Lung (tissue), 12 donors: ENCODE data around the gene ANGEL1. TPM values are rescaled to one million over a fixed set of nuclear protein-coding genes. Genes with fewer than 3 reads are reported as not detected.

Source experiments
- ATAC-seq: fragments of 200-7000 bp; cut with Tn5 transposase; one replicate; pipeline ENCODE4 v1.9.1; 2020; ENCODE audit warnings: moderate number of reproducible peaks; ENCODE audit not compliant: insufficient read depth, low FRiP score
- DNase-seq, 3 donors: peaks; one replicate each; pipeline ENCODE4 v3.0.0-alpha.2; 2013 to 2017
- H3K27ac ChIP-seq, 2 donors: one replicate each; pipeline ENCODE4 v1.5.1; 2013; ENCODE audit warnings: mild to moderate bottlenecking in 2 of 2, moderate library complexity in 2 of 2, control low read depth in 1 of 2, inconsistent platforms in 1 of 2, low read depth in 1 of 2, low read length in 1 of 2
- H3K27me3 ChIP-seq, 3 donors: one replicate each; pipeline ENCODE4 v1.5.1; 2013; ENCODE audit warnings: low read length in 2 of 3; ENCODE audit not compliant: control insufficient read depth in 3 of 3, insufficient read depth in 3 of 3
- H3K36me3 ChIP-seq, 4 donors: one replicate each; pipeline ENCODE4 v1.5.1; 2013; ENCODE audit warnings: low read length in 4 of 4, mild to moderate bottlenecking in 1 of 4, moderate library complexity in 1 of 4; ENCODE audit not compliant: control insufficient read depth in 4 of 4, insufficient read depth in 4 of 4
- H3K4me1 ChIP-seq, 5 donors: one replicate each; pipeline ENCODE4 v1.5.1; 2013; ENCODE audit warnings: low read length in 5 of 5, mild to moderate bottlenecking in 2 of 5, moderate library complexity in 1 of 5; ENCODE audit not compliant: control insufficient read depth in 5 of 5, insufficient read depth in 5 of 5
- H3K4me3 ChIP-seq: one replicate; pipeline ENCODE4 v1.5.1; 2013; ENCODE audit warnings: mild to moderate bottlenecking, control low read depth, moderate library complexity
- H3K9ac ChIP-seq, 2 donors: one replicate each; pipeline ENCODE4 v1.5.1; 2013; ENCODE audit warnings: low read length in 2 of 2, control low read depth in 1 of 2; ENCODE audit not compliant: insufficient read depth in 1 of 2
- H3K9me3 ChIP-seq, 4 donors: one replicate each; pipeline ENCODE4 v1.5.1; 2013; ENCODE audit warnings: low read length in 3 of 4, mild to moderate bottlenecking in 1 of 4, moderate library complexity in 1 of 4; ENCODE audit not compliant: control insufficient read depth in 4 of 4, insufficient read depth in 3 of 4
- WGBS, 2 donors: extraction: QIAGEN DNeasy Blood & Tissue Kit; methylation state at CpG; one replicate each; pipeline ENCODE4 v1.1.7; 2013; 5-methylcytosine and 5-hydroxymethylcytosine counted together
- polyA plus RNA-seq, 2 donors: library from polyadenylated mRNA; stranded (reverse); fragments of 200-250 nt; gene quantifications; one replicate each; pipeline ENCODE4 v1.2.1, GENCODE V29; 2013
- total RNA-seq, 2 donors: library from RNA; depleted of rRNA in 1 of 2; stranded (reverse); fragments of >200 nt in 1 of 2; gene quantifications; one replicate each; pipeline ENCODE4 v1.2.1, GENCODE V29; 2014 to 2021
- TF ChIP-seq, protein P1 (sequence below): IDR thresholded peaks from 2 replicates; pipeline ENCODE4 v1.5.1; 2012; ENCODE audit warnings: mild to moderate bottlenecking; ENCODE audit errors: control extremely low read depth, extremely low read depth
- donor health status: control.
- donor health status: control.
- donor health status: Bipolar disorder and iron deficiency.
- donor health status: healthy.
- donor health status: DM: yes; HTN: yes; CAD: no.

Gene ANGEL1
- total and polyA plus RNA-seq, 4 donors: 10.4 to 20.4 (median 15.0) TPM

GRCh38 chr14:76806446-76806845 is 6.2 kb downstream of the ANGEL1 start:
- TF ChIP-seq, protein P1, sequence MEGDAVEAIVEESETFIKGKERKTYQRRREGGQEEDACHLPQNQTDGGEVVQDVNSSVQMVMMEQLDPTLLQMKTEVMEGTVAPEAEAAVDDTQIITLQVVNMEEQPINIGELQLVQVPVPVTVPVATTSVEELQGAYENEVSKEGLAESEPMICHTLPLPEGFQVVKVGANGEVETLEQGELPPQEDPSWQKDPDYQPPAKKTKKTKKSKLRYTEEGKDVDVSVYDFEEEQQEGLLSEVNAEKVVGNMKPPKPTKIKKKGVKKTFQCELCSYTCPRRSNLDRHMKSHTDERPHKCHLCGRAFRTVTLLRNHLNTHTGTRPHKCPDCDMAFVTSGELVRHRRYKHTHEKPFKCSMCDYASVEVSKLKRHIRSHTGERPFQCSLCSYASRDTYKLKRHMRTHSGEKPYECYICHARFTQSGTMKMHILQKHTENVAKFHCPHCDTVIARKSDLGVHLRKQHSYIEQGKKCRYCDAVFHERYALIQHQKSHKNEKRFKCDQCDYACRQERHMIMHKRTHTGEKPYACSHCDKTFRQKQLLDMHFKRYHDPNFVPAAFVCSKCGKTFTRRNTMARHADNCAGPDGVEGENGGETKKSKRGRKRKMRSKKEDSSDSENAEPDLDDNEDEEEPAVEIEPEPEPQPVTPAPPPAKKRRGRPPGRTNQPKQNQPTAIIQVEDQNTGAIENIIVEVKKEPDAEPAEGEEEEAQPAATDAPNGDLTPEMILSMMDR: no peak
- no peak for DNase-seq
- no peak overlapping the region for H3K9ac ChIP-seq
- 95 to 96% methylated on average over 12 of the region's 12 CpGs for WGBS, 2 donors
- H3K27ac ChIP-seq: no peak overlapping the region
- H3K36me3 ChIP-seq: peaks cover 22 to 39% (median 29%) of the 10 kb centered on the region in 4 donors
- H3K27me3 ChIP-seq: no peaks in the 10 kb centered on the region
- no peaks in the 10 kb centered on the region for H3K9me3 ChIP-seq
- ATAC-seq: no peak
- no peak overlapping the region for H3K4me3 ChIP-seq
- H3K4me1 ChIP-seq: peaks cover 0 to 11% (median 3%) of the 10 kb centered on the region in 5 donors

DNA sequence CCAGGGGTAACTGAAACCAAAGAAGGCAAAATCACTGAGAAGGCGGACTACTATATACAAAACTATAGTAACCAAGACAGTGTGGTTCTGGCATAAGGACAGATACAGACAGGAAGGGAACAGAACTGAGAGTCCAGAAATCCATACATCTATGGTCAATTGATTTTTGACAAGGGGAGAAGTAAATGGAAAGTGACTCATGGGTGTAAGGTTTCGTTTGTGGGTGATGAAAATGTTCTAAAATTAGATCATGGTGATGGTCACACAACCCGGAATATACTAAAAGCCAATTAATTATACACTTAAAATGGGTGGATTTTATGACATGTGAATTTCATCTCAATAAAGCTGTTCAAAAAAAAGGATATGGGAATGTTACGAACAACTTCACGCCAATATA is 18.7 kb downstream of the ANGEL1 start:
- no peaks in the 10 kb centered on the region for H3K4me1 ChIP-seq
- no peak overlapping the region for H3K4me3 ChIP-seq
- peaks cover 10 to 29% (median 21%) of the 10 kb centered on the region in 4 donors for H3K36me3 ChIP-seq
- H3K27me3 ChIP-seq: no peaks in the 10 kb centered on the region
- no peaks in the 10 kb centered on the region for H3K9me3 ChIP-seq
- TF ChIP-seq, protein P1: no peak
- H3K27ac ChIP-seq: no peak overlapping the region
- DNase-seq (no peak), ATAC-seq (no peak)
- WGBS, 2 donors: 79 to 90% methylated on average over 5 of the region's 5 CpGs
- no peak overlapping the region for H3K9ac ChIP-seq

GRCh38 chr14:76793324-76793723 is 19.4 kb downstream of the ANGEL1 start:
- H3K36me3 ChIP-seq: peaks cover 10 to 29% (median 24%) of the 10 kb centered on the region in 4 donors

DNA sequence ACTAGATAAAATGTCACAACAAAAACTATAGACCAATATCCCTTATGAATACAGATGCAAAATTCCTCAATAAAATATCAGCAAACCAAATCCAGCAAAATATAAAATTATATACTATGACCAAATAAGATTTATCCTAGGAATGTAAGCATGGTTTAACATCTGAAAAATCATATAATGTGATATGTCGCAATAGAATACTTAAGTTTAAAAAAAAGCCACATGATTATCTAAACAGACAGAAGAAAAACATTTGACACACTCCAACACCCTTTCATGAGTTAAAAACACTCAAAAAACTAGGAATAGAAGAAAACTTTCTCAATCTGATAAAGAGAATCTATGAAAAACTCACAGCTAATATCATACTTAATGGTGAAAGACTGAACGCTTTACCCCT is 20.3 kb downstream of the ANGEL1 start:
- Histone ChIP-seq H3K4me1 (no peaks in the 10 kb centered on the region), H3K27me3 (no peaks in the 10 kb centered on the region), H3K4me3 (no peak overlapping the region), H3K27ac (no peak overlapping the region), H3K36me3 (peaks cover 10 to 32% (median 21%) of the 10 kb centered on the region in 4 donors), H3K9ac (no peak overlapping the region), H3K9me3 (no peaks in the 10 kb centered on the region)
- ATAC-seq (no peak), DNase-seq (no peak)
- WGBS, 2 donors: 91 to 93% methylated on average over 2 of the region's 2 CpGs
- TF ChIP-seq, protein P1: no peak

More at GRCh38 chr14:76793324-76793723, 19.4 kb downstream of the ANGEL1 start:
- ATAC-seq (no peak), DNase-seq (no peak)
- no peak overlapping the region for H3K27ac ChIP-seq
- no peak overlapping the region for H3K9ac ChIP-seq
- TF ChIP-seq, protein P1: no peak
- no peaks in the 10 kb centered on the region for H3K27me3 ChIP-seq
- H3K4me1 ChIP-seq: no peaks in the 10 kb centered on the region
- WGBS, 2 donors: 93 to 95% methylated on average over 3 to 4 of the region's 4 CpGs
- H3K9me3 ChIP-seq: no peaks in the 10 kb centered on the region
- H3K4me3 ChIP-seq: no peak overlapping the region
